ENCODE data around the gene TMEM255A. TPM values are rescaled to one million over a fixed set of nuclear protein-coding genes. Genes with fewer than 3 reads are reported as not detected.

The TMEM255A gene
- total RNA-seq, 1 experiment from 2014 or later, result 0.31 TPM

DNA sequence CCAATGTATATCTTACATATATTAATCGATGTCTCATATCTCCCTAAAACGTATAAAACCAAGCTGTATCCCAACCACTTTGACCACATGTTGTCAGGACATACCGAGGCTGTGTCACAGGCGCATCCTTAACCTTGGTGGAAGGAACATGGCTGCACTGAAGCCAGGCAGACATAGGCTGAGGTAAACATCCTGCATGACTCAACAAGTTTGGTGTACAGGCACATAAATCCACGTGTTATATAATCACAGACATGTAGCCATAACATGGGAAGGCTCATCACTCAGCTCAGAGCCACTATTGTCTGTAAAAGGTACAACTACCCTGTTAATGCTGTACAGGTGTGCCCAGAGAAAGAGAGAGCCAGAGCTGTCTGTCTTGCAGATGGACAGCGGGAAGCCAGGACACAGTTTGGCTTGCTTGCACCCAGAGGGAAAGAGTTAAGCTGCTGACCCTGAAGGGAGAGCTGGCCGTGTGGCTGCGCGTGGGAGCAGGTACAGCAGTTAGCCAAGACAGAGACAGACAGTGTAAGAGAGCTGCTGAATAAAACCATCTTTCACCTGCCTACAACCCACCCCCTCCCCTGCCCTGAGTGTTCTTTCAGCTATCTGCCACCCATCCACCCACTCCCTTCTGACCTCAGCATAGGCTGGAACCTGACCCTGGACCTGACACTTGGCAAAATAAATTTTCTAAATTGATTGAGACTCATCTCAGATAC, 82.9 kb downstream of the TMEM255A start:
- DNase-seq (ENCODE audit: low read depth, low spot score) (no peak), ATAC-seq (no peak)
- TF ChIP-seq CTCF (IDR thresholded peaks at IDR 0.05) (no peak), TCF7L2 (IDR thresholded peaks at IDR 0.05; ENCODE audit: low read depth, low read length) (no peak), SIN3A (IDR thresholded peaks at IDR 0.05; ENCODE audit: borderline replicate concordance, insufficient read depth, low read depth, low read length) (no peak), REST (IDR thresholded peaks at IDR 0.05; ENCODE audit: insufficient read depth in 1 of 2, low read depth in 2 of 2, low read length in 1 of 2) (no peak), POLR2AphosphoS5 (IDR thresholded peaks at IDR 0.05; ENCODE audit: low read depth, low read length) (no peak)
- Histone ChIP-seq H3K36me3 (ENCODE audit: control insufficient read depth, insufficient read depth, low read length) (no peaks in the 10 kb centered on the region), H3K27me3 (ENCODE audit: control insufficient read depth, insufficient read depth, low read length) (no peaks in the 10 kb centered on the region), H3K4me1 (ENCODE audit: control insufficient read depth, insufficient read depth, low read length) (no peaks in the 10 kb centered on the region), H3K27ac (ENCODE audit: low read length) (no peak overlapping the region), H3K4me3 (ENCODE audit: low read depth in 2 of 2, low read length in 2 of 2) (no peak overlapping the region), H3K9me3 (ENCODE audit: control insufficient read depth, insufficient read depth, low read depth, low read length) (peaks cover 8% of the 10 kb centered on the region; the same call in 1 of the 2 replicates)
- CTCF ChIA-PET, result no interaction called here
- intact Hi-C loops (cut with micrococcal nuclease; ENCODE audit: unreplicated experiment), result no loop called here
- no TSS peak for BruUV-seq (replicated peaks)
- in situ Hi-C loops (cut with HindIII; ENCODE audit: low pct_unique_long_range_greater_than_20kb, low sequenced_read_pairs), result no loop called here
- POLR2A ChIA-PET, result no interaction called here

DNA sequence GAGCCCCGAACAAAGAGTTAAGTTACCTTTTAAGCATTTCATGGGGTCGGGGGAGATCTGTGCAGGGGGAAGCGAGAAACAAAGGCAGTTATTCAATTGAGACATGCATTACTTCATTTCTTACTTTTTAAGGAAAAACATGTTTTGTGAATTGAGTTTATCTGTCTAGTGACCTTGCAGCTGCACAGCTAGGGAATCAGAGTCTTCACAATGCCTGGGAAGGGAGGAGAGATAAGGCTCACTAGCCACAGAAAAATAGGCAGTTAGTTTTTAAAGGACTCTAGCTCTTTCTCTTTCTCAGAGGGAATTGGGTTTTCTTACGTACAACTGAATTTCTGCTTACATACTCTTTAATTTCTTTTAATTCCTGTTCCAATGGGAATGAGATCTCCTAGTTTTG, 86.9 kb downstream of the TMEM255A start:
- in situ Hi-C loops (cut with HindIII; ENCODE audit: low pct_unique_long_range_greater_than_20kb, low sequenced_read_pairs) (no loop called here), intact Hi-C loops (cut with micrococcal nuclease; ENCODE audit: unreplicated experiment) (no loop called here)
- no peak overlapping the region for H3K27ac ChIP-seq (ENCODE audit: low read length)
- H3K9me3 ChIP-seq (ENCODE audit: control insufficient read depth, insufficient read depth, low read depth, low read length), result no peaks in the 10 kb centered on the region
- no TSS peak for BruUV-seq (replicated peaks)
- CTCF ChIA-PET, result no interaction called here
- no peak for ATAC-seq
- no peak overlapping the region for H3K4me3 ChIP-seq (ENCODE audit: low read depth in 2 of 2, low read length in 2 of 2)
- H3K4me1 ChIP-seq (ENCODE audit: control insufficient read depth, insufficient read depth, low read length), result no peaks in the 10 kb centered on the region
- POLR2A ChIA-PET, result no interaction called here
- TF ChIP-seq CTCF (IDR thresholded peaks at IDR 0.05) (no peak), REST (IDR thresholded peaks at IDR 0.05; ENCODE audit: insufficient read depth in 1 of 2, low read depth in 2 of 2, low read length in 1 of 2) (no peak), SIN3A (IDR thresholded peaks at IDR 0.05; ENCODE audit: borderline replicate concordance, insufficient read depth, low read depth, low read length) (no peak), TCF7L2 (IDR thresholded peaks at IDR 0.05; ENCODE audit: low read depth, low read length) (no peak), POLR2AphosphoS5 (IDR thresholded peaks at IDR 0.05; ENCODE audit: low read depth, low read length) (no peak)
- H3K27me3 ChIP-seq (ENCODE audit: control insufficient read depth, insufficient read depth, low read length), result no peaks in the 10 kb centered on the region
- no peak for DNase-seq (ENCODE audit: low read depth, low spot score)
- H3K36me3 ChIP-seq (ENCODE audit: control insufficient read depth, insufficient read depth, low read length), result no peaks in the 10 kb centered on the region

Data from Panc1 (cell line).